ENCODE results near the gene DNAI2. TPM values are rescaled to one million over a fixed set of nuclear protein-coding genes. Genes with fewer than 3 reads are reported as not detected.

DNAI2 gene
- total RNA-seq, 1 donor from 2014 or later: not detected

- no peaks in the 10 kb centered on the region for H3K36me3 Mint-ChIP-seq (ENCODE audit: low read depth)
- H3K9me3 Mint-ChIP-seq (ENCODE audit: low read depth): no peaks in the 10 kb centered on the region
- DNase-seq (ENCODE audit: low spot score): no peak
- no peak overlapping the region for H3K4me3 Mint-ChIP-seq (ENCODE audit: unreplicated experiment)
- no peak overlapping the region for H3K27ac Mint-ChIP-seq (ENCODE audit: unreplicated experiment)
- no peaks in the 10 kb centered on the region for H3K27me3 Mint-ChIP-seq (ENCODE audit: low read depth)
- TF ChIP-seq CTCF (IDR thresholded peaks at IDR 0.05): no peak
- H3K4me1 Mint-ChIP-seq (ENCODE audit: low read depth): peaks cover 9% of the 10 kb centered on the region
These were observed 32.6 kb upstream of the DNAI2 start for GRCh38 chr17:74241431-74241830.

DNA sequence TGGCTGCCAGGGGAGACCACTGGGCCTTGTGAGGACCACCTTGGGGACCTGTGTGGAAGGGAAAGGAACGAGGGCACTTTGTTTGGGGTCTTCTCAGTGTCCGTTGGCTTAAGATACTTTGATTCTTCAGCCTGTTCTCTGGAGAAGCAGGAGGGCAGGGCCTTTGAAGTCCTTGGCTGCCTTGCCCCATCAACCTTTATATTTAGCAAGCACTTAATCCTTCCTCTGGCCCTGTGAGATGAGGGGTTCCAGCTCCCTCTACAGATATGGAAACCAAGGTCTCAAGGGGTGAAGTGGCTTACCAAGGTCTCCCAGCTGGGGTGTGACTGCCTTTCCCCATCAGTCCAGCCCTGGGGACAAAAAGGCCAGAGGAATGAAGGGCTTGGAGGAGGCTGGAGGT is 32.2 kb upstream of the DNAI2 start:
- Mint-ChIP-seq H3K27me3 (ENCODE audit: low read depth) (no peaks in the 10 kb centered on the region), H3K4me3 (ENCODE audit: unreplicated experiment) (no peak overlapping the region), H3K9me3 (ENCODE audit: low read depth) (no peaks in the 10 kb centered on the region), H3K36me3 (ENCODE audit: low read depth) (no peaks in the 10 kb centered on the region), H3K4me1 (ENCODE audit: low read depth) (peaks cover 9% of the 10 kb centered on the region), H3K27ac (ENCODE audit: unreplicated experiment) (no peak overlapping the region)
- TF ChIP-seq CTCF (IDR thresholded peaks at IDR 0.05): no peak
- DNase-seq (ENCODE audit: low spot score): no peak

GRCh38 chr17:74243013-74243755 is 30.9 kb upstream of the DNAI2 start:
- peaks cover 9% of the 10 kb centered on the region for H3K4me1 Mint-ChIP-seq (ENCODE audit: low read depth)
- H3K27ac Mint-ChIP-seq (ENCODE audit: unreplicated experiment): no peak overlapping the region
- DNase-seq (ENCODE audit: low spot score): no peak
- no peaks in the 10 kb centered on the region for H3K27me3 Mint-ChIP-seq (ENCODE audit: low read depth)
- H3K4me3 Mint-ChIP-seq (ENCODE audit: unreplicated experiment): no peak overlapping the region
- no peak for TF ChIP-seq CTCF (IDR thresholded peaks at IDR 0.05)
- no peaks in the 10 kb centered on the region for H3K9me3 Mint-ChIP-seq (ENCODE audit: low read depth)
- no peaks in the 10 kb centered on the region for H3K36me3 Mint-ChIP-seq (ENCODE audit: low read depth)

GRCh38 chr17:74244128-74244527 is 29.9 kb upstream of the DNAI2 start:
- Mint-ChIP-seq H3K9me3 (ENCODE audit: low read depth) (no peaks in the 10 kb centered on the region), H3K36me3 (ENCODE audit: low read depth) (no peaks in the 10 kb centered on the region), H3K4me3 (ENCODE audit: unreplicated experiment) (no peak overlapping the region), H3K27me3 (ENCODE audit: low read depth) (peaks cover 2% of the 10 kb centered on the region), H3K27ac (ENCODE audit: unreplicated experiment) (no peak overlapping the region), H3K4me1 (ENCODE audit: low read depth) (peaks cover 9% of the 10 kb centered on the region)
- DNase-seq (ENCODE audit: low spot score): no peak
- TF ChIP-seq CTCF (IDR thresholded peaks at IDR 0.05): no peak

- no peak for TF ChIP-seq CTCF (IDR thresholded peaks at IDR 0.05)
These were observed 29.5 kb upstream of the DNAI2 start for GRCh38 chr17:74244548-74244947.

More at GRCh38 chr17:74244548-74244947, 29.5 kb upstream of the DNAI2 start:
- H3K9me3 Mint-ChIP-seq (ENCODE audit: low read depth): no peaks in the 10 kb centered on the region
- no peaks in the 10 kb centered on the region for H3K36me3 Mint-ChIP-seq (ENCODE audit: low read depth)
- H3K4me3 Mint-ChIP-seq (ENCODE audit: unreplicated experiment): no peak overlapping the region
- no peak for DNase-seq (ENCODE audit: low spot score)
- peaks cover 4% of the 10 kb centered on the region for H3K27me3 Mint-ChIP-seq (ENCODE audit: low read depth)
- H3K27ac Mint-ChIP-seq (ENCODE audit: unreplicated experiment): no peak overlapping the region
- H3K4me1 Mint-ChIP-seq (ENCODE audit: low read depth): peaks cover 9% of the 10 kb centered on the region

Measured in chondrocyte (in vitro differentiated cells).